H1 (cell line): ENCODE measurements around the gene ZNF135. TPM values are rescaled to one million over a fixed set of nuclear protein-coding genes. Genes with fewer than 3 reads are reported as not detected.

Source experiments
- CBX5 ChIP-seq: fragments of 300-800, 300-1000 bp; sonication (generic); IDR thresholded peaks from 2 replicates; pipeline ENCODE4 v1.7.1; 2016; ENCODE audit warnings: antibody characterized with exemption, low read length, low read depth
- CTBP2 ChIP-seq: IDR thresholded peaks from 2 replicates; pipeline ENCODE4 v1.7.0; 2011; ENCODE audit warnings: borderline replicate concordance, mild to moderate bottlenecking, moderate library complexity, mixed read lengths, low read length; ENCODE audit not compliant: insufficient read depth, insufficient read length
- POLR2AphosphoS5 ChIP-seq: IDR thresholded peaks from 2 replicates; pipeline ENCODE4 v1.6.1; 2011; ENCODE audit warnings: low read depth, low read length
- polyA plus RNA-seq, 7 experiments: library from polyadenylated mRNA; depleted of rRNA in 3 of 7; stranded (reverse) in 5 of 7; unstranded in 2 of 7; fragments of >200 nt in 5 of 7; fragments of 200-250 nt in 2 of 7; gene quantifications; 1 replicate in 5 of 7; 2 replicates in 1 of 7; 4 replicates in 1 of 7; pipeline versions ENCODE4 v1.2.1 to v1.2.3, GENCODE V29; 2011 to 2013; ENCODE audit warnings: missing spikeins in 2 of 7, mixed read lengths in 2 of 7
- total RNA-seq: library from RNA; stranded (reverse); fragmentation: NEBNext Ultra II Directional; extraction: Animal tissue kit (Norgen Biotek cat#: 25700); gene quantifications from 2 replicates; pipeline ENCODE4 v1.2.1, GENCODE V29; 2021

The ZNF135 gene
- total and polyA plus RNA-seq, 2 of the 8 experiments (the other 6 are each of a cell fraction or from before 2014, with no cell fraction given), result 5.2 to 7.9 TPM

- TF ChIP-seq CBX5, result no peak
- no peak for TF ChIP-seq POLR2AphosphoS5
- no peak for TF ChIP-seq CTBP2
Observed at GRCh38 chr19:58022283-58022660, 36.8 kb upstream of the ZNF135 start (continued).
